Erythroblast (primary cell): Measurements from ENCODE around the gene FOLR2.

ENCODE experiments used
- GATA1 ChIP-seq: IDR thresholded peaks from 2 replicates; pipeline ENCODE4 v1.6.1; 2011; ENCODE audit warnings: low read depth, mild to moderate bottlenecking, control low read depth, low read length, moderate library complexity
- POLR2A ChIP-seq: IDR thresholded peaks from 2 replicates; pipeline ENCODE4 v1.6.1; 2011; ENCODE audit warnings: mild to moderate bottlenecking, low read length

DNA sequence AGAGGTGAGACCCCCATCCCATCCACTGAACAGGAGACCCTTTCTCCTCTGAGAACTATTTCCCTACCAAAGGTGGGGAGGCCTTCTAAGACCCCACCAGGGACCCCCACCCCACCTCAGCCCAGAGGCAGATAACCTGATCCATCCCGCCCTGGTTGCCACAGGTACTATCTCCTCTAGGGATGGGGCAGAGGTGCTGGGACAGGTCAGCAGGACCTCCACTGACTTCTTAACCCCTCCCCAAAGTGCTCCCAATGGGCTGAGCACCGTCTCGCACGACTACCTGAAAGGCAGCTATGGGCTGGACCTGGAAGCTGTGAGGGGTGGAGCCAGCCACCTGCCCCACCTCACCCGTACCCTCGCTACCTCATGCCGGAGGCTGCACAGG, 12.2 kb downstream of the FOLR2 start:
- TF ChIP-seq POLR2A: no peak
- no peak for TF ChIP-seq GATA1
